Tibial artery (tissue), 4 donors: Measurements from ENCODE around the gene PPP1R2C.

ENCODE experiments used
- DNase-seq, 2 donors: peaks; one replicate each; pipeline ENCODE4 v3.0.0-alpha.2; 2019
- H3K27ac ChIP-seq, 2 donors: fragments of 200-600 bp; sonication (generic) in 1 of 2; 1 replicate in 1 of 2; 2 replicates in 1 of 2; pipeline ENCODE4 v1.5.1; 2018 to 2019; ENCODE audit warnings: mild to moderate bottlenecking in 1 of 2
- H3K27me3 ChIP-seq, 2 donors: fragments of 200-600 bp; sonication (generic) in 1 of 2; one replicate each; pipeline versions ENCODE4 v1.5.1 to v1.6.0; 2016 to 2019
- H3K36me3 ChIP-seq, 3 donors: fragments of 200-600 bp; sonication (generic) in 2 of 3; one replicate each; pipeline ENCODE4 v1.5.1; 2016 to 2019; ENCODE audit warnings: mild to moderate bottlenecking in 2 of 3
- H3K4me1 ChIP-seq, 4 donors: fragments of 200-600 bp; sonication (generic) in 2 of 4; 1 replicate in 3 of 4; 2 replicates in 1 of 4; pipeline ENCODE4 v1.5.1; 2016 to 2019
- H3K4me3 ChIP-seq, 2 donors: fragments of 200-600 bp; sonication (generic) in 1 of 2; 1 replicate in 1 of 2; 2 replicates in 1 of 2; pipeline ENCODE4 v1.5.1; 2018 to 2019; ENCODE audit warnings: mild to moderate bottlenecking in 2 of 2
- H3K9me3 ChIP-seq, 3 donors: fragments of 200-600 bp; sonication (generic) in 1 of 3; one replicate each; pipeline ENCODE4 v1.5.1; 2016 to 2019
- intact Hi-C: fragments of 100-400 bp; cut with DNase I; formaldehyde crosslinking; loops from one replicate; pipeline ENCODE4 v1.15.0; 2023; ENCODE audit warnings: low total_unique reads
- TF ChIP-seq, protein P1 (sequence below), 2 experiments: fragments of 200-600 bp in 1 of 2; fragments of 450-650 bp in 1 of 2; IDR thresholded peaks; one replicate each; pipeline ENCODE4 v1.5.1; 2017 to 2019; ENCODE audit warnings: antibody characterized with exemption in 2 of 2, mild to moderate bottlenecking in 1 of 2, moderate library complexity in 1 of 2

The PPP1R2C gene

DNA sequence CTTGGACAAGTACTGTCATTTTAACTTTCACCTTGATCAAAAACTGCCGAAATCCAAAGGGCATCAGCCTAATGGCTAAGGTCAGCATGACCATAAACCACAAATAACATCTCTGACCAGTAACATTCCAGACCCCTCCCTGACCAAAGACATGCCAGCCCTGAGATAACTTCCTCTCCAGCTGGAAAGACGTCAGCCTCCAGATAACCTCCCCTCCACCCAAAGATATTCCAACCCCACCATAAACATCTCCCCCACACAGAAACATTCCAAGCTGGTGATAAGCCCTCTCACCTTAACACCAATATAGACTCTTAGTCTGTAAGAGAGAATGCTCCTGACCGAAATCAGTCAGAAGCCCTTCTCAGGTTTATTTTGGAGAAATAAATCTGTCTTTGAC is 7.4 kb downstream of the PPP1R2C start:
- intact Hi-C loops: no loop called here
- H3K4me1 ChIP-seq: no peaks in the 10 kb centered on the region
- DNase-seq: no peak
- no peak overlapping the region for H3K27ac ChIP-seq
- H3K4me3 ChIP-seq: no peak overlapping the region
- no peaks in the 10 kb centered on the region for H3K9me3 ChIP-seq
- no peaks in the 10 kb centered on the region for H3K27me3 ChIP-seq
- TF ChIP-seq, protein P1, sequence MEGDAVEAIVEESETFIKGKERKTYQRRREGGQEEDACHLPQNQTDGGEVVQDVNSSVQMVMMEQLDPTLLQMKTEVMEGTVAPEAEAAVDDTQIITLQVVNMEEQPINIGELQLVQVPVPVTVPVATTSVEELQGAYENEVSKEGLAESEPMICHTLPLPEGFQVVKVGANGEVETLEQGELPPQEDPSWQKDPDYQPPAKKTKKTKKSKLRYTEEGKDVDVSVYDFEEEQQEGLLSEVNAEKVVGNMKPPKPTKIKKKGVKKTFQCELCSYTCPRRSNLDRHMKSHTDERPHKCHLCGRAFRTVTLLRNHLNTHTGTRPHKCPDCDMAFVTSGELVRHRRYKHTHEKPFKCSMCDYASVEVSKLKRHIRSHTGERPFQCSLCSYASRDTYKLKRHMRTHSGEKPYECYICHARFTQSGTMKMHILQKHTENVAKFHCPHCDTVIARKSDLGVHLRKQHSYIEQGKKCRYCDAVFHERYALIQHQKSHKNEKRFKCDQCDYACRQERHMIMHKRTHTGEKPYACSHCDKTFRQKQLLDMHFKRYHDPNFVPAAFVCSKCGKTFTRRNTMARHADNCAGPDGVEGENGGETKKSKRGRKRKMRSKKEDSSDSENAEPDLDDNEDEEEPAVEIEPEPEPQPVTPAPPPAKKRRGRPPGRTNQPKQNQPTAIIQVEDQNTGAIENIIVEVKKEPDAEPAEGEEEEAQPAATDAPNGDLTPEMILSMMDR (IDR thresholded peaks at IDR 0.05): no peak
- no peaks in the 10 kb centered on the region for H3K36me3 ChIP-seq

DNA sequence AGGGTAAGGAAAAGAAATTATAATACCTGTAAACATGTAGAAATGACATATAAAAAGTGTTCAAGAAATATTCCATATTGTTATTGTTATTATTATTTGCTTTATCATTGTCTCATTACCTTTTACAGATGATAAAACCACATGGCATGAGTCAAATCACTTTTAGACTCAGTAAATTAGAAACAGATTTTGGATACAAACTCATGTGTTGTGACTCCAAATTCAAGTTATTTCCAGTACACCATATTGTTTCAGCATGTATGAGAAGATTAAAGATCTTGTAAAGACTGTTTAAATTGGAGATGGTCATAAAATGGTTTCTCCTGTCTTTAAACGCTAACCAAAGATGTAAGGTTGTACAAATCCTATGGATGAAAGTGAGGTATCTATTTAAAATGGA is 18.1 kb downstream of the PPP1R2C start:
- Histone ChIP-seq H3K9me3 (no peaks in the 10 kb centered on the region), H3K4me1 (peaks cover 0 to 13% (median 1%) of the 10 kb centered on the region in 4 donors), H3K4me3 (no peak overlapping the region), H3K27ac (no peak overlapping the region), H3K27me3 (no peaks in the 10 kb centered on the region), H3K36me3 (no peaks in the 10 kb centered on the region)
- DNase-seq: no peak
- intact Hi-C loops: no loop called here
- TF ChIP-seq, protein P1 (IDR thresholded peaks at IDR 0.05): no peak

DNA sequence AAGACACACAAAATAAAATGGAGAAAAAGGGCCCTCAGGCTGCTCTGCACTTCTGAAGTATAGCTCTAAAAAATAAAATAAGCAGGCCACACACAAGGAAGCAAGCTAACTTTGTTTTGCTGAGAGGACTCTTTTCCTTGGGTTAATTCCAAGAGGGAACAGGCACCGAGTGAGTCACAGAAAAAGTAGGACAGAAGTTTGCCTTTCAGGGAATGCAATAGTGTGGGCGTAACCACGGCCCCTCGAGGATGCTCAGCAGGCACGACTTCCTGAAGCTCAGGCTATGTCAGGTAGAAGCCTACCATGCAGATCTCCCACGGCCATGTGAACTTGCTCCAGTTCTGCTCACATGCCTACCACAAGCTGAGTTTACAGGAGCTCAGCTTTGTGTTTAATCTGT is 22.1 kb downstream of the PPP1R2C start:
- peak; percentile 56 to 77 for DNase-seq
- H3K4me3 ChIP-seq: no peak overlapping the region

DNA sequence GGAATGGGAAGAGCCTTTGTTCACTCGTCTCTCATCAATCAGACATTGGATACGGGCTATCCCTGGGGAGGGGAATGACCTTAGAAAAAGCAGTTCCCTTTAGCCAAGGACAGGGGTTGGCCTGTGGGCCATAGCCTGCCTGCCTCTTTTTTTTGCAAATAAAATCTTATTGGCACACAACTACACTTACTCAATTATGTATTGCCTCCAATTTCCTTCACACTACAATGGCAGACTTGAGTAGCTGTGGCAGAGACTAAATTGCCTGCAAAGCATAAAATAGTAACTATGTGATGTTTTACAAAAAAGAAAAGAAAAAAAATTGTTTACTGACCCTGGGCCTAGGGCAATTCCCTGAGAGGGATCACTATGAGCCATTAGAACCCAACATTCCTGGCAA is 23.4 kb downstream of the PPP1R2C start:
- peak overlapping the region; percentile 56 to 63 for H3K27ac ChIP-seq
- no peaks in the 10 kb centered on the region for H3K9me3 ChIP-seq
- TF ChIP-seq, protein P1 (IDR thresholded peaks at IDR 0.05): no peak
- H3K36me3 ChIP-seq: no peaks in the 10 kb centered on the region
- no peak overlapping the region for H3K4me3 ChIP-seq
- no peaks in the 10 kb centered on the region for H3K27me3 ChIP-seq
- H3K4me1 ChIP-seq: peaks cover 0 to 21% (median 1%) of the 10 kb centered on the region in 4 donors
- intact Hi-C loops: no loop called here
- no peak for DNase-seq

More for the DNA sequence above, 22.1 kb downstream of the PPP1R2C start:
- intact Hi-C loops: no loop called here
- H3K4me1 ChIP-seq: peaks cover 0 to 21% (median 1%) of the 10 kb centered on the region in 4 donors
- H3K27me3 ChIP-seq: no peaks in the 10 kb centered on the region
- H3K36me3 ChIP-seq: no peaks in the 10 kb centered on the region
- TF ChIP-seq, protein P1 (IDR thresholded peaks at IDR 0.05): no peak
- no peaks in the 10 kb centered on the region for H3K9me3 ChIP-seq
- H3K27ac ChIP-seq: peak overlapping the region; percentile 57 to 63

DNA sequence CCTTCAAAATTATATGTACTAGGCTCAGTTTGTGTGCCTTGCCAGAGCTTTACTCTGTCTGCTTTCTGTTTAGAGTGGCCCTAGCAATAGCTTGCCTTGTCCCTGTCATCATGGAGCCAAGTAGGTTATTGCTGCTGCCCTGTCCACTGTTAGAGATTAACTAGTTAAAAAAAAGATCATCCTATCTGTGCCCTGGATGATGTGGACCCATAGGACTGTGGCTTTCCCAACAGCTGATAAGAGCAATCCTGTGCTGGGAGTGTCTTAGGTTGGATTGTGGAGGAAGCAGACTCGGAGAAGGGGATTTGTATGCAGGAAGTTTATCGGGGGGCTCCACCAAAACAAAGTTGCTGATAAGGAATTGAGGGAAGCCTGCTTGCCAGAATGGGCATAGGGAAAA is 23.8 kb downstream of the PPP1R2C start:
- Histone ChIP-seq H3K4me3 (no peak overlapping the region), H3K27me3 (no peaks in the 10 kb centered on the region), H3K27ac (peak overlapping the region in 1 of 2 donors; percentile 63), H3K36me3 (no peaks in the 10 kb centered on the region), H3K4me1 (peaks cover 0 to 21% (median 1%) of the 10 kb centered on the region in 4 donors), H3K9me3 (no peaks in the 10 kb centered on the region)
- TF ChIP-seq, protein P1 (IDR thresholded peaks at IDR 0.05): no peak
- DNase-seq: no peak
- intact Hi-C loops: no loop called here

DNA sequence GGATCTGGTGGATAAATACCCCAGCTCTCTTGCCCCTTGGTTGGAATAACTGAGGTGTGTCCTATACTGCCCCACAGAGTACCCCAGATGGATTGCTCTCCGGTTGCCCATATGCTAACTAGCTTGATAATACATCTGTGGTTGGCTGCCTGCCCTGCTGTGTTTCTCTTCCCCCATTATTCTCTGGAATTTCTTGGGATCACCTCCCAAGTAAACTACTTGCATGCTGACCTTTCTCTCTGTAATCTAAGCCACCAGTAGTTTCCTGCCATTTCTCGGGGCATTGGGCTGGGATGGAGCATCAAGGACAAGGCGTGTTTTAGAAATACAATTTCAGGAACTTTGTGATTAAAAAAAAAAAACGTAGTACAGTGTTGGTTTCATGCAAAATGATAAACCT is 25.2 kb downstream of the PPP1R2C start:
- Histone ChIP-seq H3K27me3 (no peaks in the 10 kb centered on the region), H3K9me3 (no peaks in the 10 kb centered on the region), H3K36me3 (no peaks in the 10 kb centered on the region), H3K4me3 (no peak overlapping the region), H3K4me1 (peaks cover 0 to 33% (median 1%) of the 10 kb centered on the region in 4 donors), H3K27ac (no peak overlapping the region)
- DNase-seq: no peak
- intact Hi-C loops: no loop called here
- TF ChIP-seq, protein P1 (IDR thresholded peaks at IDR 0.05): no peak
